GM12891 (cell line): ENCODE measurements around the gene ZBTB43.
A peak's percentile ranks its signal among the peaks of the same experiment; 100 is the strongest.

Source experiments
- PAX5 ChIP-seq: IDR thresholded peaks from 2 replicates; pipeline ENCODE4 v1.6.1; 2011; ENCODE audit warnings: low read length, moderate library complexity, mild to moderate bottlenecking; ENCODE audit not compliant: insufficient read depth, severe bottlenecking
- POLR2A ChIP-seq: IDR thresholded peaks from 2 replicates; pipeline ENCODE4 v1.6.1; 2011; ENCODE audit warnings: low read depth, low read length, control low read depth
- POLR2AphosphoS5 ChIP-seq: IDR thresholded peaks from 2 replicates; pipeline ENCODE4 v1.6.1; 2011; ENCODE audit warnings: low read depth, low read length, control low read depth
- SPI1 ChIP-seq: IDR thresholded peaks from 2 replicates; pipeline ENCODE4 v1.6.1; 2011; ENCODE audit warnings: low read depth, low read length, control low read depth
- TAF1 ChIP-seq: IDR thresholded peaks from 2 replicates; pipeline ENCODE4 v1.6.1; 2011; ENCODE audit warnings: low read depth, low read length, control low read depth

GRCh38 chr9:126805554-126806262 lies 868 bp downstream of the ZBTB43 start:
- no peak for TF ChIP-seq TAF1
- TF ChIP-seq POLR2AphosphoS5, result no peak
- TF ChIP-seq POLR2A, result no peak
- peak; percentile 11 for TF ChIP-seq PAX5
- TF ChIP-seq SPI1, result no peak
